Breast epithelium (tissue), 4 donors: ENCODE measurements around the gene ITGAL. TPM values are rescaled to one million over a fixed set of nuclear protein-coding genes. Genes with fewer than 3 reads are reported as not detected.

Source experiments
- DNase-seq, 2 donors: peaks; one replicate each; pipeline ENCODE4 v3.0.0-alpha.2; 2019; ENCODE audit warnings: low spot score in 2 of 2
- H3K27ac ChIP-seq, 2 donors: fragments of 200-600 bp; sonication (generic) in 1 of 2; one replicate each; pipeline ENCODE4 v1.5.1; 2016 to 2019; ENCODE audit warnings: mild to moderate bottlenecking in 1 of 2
- H3K27me3 ChIP-seq, 2 donors: fragments of 200-600 bp; sonication (generic) in 1 of 2; one replicate each; pipeline versions ENCODE4 v1.5.1 to v1.6.0; 2017 to 2019; ENCODE audit warnings: control low read depth in 1 of 2, mild to moderate bottlenecking in 1 of 2
- H3K36me3 ChIP-seq: fragments of 200-600 bp; one replicate; pipeline ENCODE4 v1.5.1; 2019
- H3K4me1 ChIP-seq, 2 donors: fragments of 200-600 bp; sonication (generic); one replicate each; pipeline ENCODE4 v1.5.1; 2016 to 2019; ENCODE audit warnings: control low read depth in 1 of 2
- H3K4me3 ChIP-seq, 3 donors: fragments of 200-600 bp; sonication (generic); 1 replicate in 2 of 3; 2 replicates in 1 of 3; pipeline ENCODE4 v1.5.1; 2016 to 2019; ENCODE audit warnings: mild to moderate bottlenecking in 3 of 3, moderate library complexity in 2 of 3
- H3K9me3 ChIP-seq, 2 donors: fragments of 200-600 bp; sonication (generic) in 1 of 2; one replicate each; pipeline ENCODE4 v1.5.1; 2016 to 2019; ENCODE audit warnings: control low read depth in 1 of 2
- POLR2A ChIP-seq: fragments of 450-650 bp; IDR thresholded peaks from one replicate; pipeline ENCODE4 v1.6.1; 2016; ENCODE audit warnings: antibody characterized with exemption, mild to moderate bottlenecking, moderate library complexity
- POLR2AphosphoS5 ChIP-seq, 3 donors: sonication (generic); formaldehyde crosslinking; IDR thresholded peaks; one replicate each; pipeline ENCODE4 v1.6.1; 2017; ENCODE audit warnings: antibody characterized with exemption in 3 of 3
- intact Hi-C: fragments of 100-400 bp; cut with DNase I; formaldehyde crosslinking; loops from one replicate; pipeline ENCODE4 v1.15.1; 2023; ENCODE audit warnings: low total_unique reads
- total RNA-seq, 3 donors: library from RNA; depleted of rRNA; stranded (reverse); fragments of >200 nt; gene quantifications; one replicate each; pipeline ENCODE4 v1.1.0, GENCODE V29; 2016
- TF ChIP-seq, protein P1 (sequence below), 3 donors: fragments of 450-650 bp; IDR thresholded peaks; one replicate each; pipeline ENCODE4 v1.5.1; 2016 to 2017; ENCODE audit warnings: antibody characterized with exemption in 3 of 3, mild to moderate bottlenecking in 3 of 3, moderate library complexity in 3 of 3

The ITGAL gene
- total RNA-seq, 3 donors from 2014 or later, result 2.3 to 5.7 (median 2.4) TPM

DNA sequence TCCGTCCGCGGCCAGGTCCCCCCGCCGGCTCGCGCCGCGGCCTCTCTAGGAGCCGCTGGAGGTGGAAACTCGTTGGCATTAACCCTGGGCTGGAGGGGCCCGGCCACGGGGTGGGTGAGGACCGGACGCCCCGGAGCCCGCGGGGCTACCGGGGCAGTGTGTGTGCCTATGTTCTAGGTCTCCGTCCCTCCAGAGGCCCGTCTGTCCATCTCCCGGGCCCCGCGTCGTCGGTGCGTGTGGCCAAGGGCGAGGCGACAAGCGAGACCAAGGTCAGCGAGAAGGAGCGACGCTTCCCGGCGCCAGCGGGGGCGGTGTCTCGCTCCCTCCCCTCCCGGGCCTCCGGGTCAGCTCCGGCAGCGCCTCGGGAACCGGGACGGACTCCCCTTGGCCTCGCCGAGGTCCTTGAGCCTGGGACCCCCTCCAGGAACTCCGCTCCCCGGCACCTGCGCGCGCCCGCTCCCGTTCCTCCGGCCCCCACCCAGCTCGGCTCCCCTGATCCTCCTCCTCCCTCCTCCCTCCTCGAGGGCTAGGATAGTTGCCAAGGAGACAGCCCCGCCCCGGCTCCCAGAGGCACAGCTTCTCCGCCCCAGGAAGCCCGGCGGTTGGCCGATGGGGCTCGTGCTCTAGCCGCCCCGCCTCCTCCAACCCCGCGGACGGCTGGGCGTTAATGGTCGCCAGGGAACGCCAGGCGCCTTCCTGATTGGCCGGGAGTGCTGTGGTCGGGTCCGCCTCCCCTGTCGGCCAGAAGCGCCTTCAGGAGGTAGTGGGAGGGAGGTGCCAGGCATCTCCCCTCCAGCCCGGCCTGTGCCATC lies 54.5 kb downstream of the ITGAL start:
- Histone ChIP-seq H3K4me1 (peaks cover 0 to 10% of the 10 kb centered on the region in 2 donors), H3K9me3 (no peaks in the 10 kb centered on the region), H3K27me3 (no peaks in the 10 kb centered on the region), H3K27ac (peak overlapping the region; percentile 97 to 98), H3K4me3 (peak overlapping the region; percentile 76 to 90 (median 88)), H3K36me3 (peaks cover 6% of the 10 kb centered on the region)
- TF ChIP-seq POLR2A (peak; percentile 4), POLR2AphosphoS5 (IDR thresholded peaks at IDR 0.05) (peak in 2 of 3 donors; percentile 66 to 71)
- TF ChIP-seq, protein P1, sequence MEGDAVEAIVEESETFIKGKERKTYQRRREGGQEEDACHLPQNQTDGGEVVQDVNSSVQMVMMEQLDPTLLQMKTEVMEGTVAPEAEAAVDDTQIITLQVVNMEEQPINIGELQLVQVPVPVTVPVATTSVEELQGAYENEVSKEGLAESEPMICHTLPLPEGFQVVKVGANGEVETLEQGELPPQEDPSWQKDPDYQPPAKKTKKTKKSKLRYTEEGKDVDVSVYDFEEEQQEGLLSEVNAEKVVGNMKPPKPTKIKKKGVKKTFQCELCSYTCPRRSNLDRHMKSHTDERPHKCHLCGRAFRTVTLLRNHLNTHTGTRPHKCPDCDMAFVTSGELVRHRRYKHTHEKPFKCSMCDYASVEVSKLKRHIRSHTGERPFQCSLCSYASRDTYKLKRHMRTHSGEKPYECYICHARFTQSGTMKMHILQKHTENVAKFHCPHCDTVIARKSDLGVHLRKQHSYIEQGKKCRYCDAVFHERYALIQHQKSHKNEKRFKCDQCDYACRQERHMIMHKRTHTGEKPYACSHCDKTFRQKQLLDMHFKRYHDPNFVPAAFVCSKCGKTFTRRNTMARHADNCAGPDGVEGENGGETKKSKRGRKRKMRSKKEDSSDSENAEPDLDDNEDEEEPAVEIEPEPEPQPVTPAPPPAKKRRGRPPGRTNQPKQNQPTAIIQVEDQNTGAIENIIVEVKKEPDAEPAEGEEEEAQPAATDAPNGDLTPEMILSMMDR (IDR thresholded peaks at IDR 0.05), result peak; percentile 40 to 54 (median 53)
- peak; percentile 98 for DNase-seq
- intact Hi-C loops, result loop anchor here (10.0 kb wide), 1 partner anchor 102 kb away; no protein-coding TSS in a partner anchor

DNA sequence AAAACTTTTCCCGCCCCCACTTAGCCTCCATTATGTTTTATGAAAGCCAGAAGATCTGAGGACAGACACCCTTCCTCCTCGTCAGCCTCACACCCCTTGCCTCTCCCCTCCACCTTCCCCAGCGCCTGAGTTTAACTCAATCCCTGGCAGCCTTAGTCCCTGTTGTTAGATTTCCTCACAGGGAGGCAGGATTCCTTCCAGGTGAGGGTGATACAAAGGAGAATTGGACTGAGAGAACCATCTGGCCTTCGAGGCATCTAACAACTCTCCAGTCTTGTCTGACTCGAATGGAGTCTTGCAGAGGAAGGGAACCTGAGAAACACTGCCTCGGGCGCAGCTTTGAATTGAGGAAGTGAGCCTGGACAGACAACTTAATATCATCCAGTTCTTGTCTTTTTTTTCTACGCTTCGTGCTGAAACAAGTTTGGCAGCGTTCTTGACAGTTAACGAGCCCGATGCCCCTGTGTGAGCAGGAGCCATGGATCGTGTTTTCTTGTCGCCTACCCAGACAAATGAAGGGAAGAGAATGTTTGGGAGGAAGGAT lies 55.2 kb downstream of the ITGAL start:
- intact Hi-C loops, result loop anchor here (10.0 kb wide), 1 partner anchor 103 kb away; no protein-coding TSS in a partner anchor
- peak overlapping the region; percentile 76 to 90 (median 88) for H3K4me3 ChIP-seq

DNA sequence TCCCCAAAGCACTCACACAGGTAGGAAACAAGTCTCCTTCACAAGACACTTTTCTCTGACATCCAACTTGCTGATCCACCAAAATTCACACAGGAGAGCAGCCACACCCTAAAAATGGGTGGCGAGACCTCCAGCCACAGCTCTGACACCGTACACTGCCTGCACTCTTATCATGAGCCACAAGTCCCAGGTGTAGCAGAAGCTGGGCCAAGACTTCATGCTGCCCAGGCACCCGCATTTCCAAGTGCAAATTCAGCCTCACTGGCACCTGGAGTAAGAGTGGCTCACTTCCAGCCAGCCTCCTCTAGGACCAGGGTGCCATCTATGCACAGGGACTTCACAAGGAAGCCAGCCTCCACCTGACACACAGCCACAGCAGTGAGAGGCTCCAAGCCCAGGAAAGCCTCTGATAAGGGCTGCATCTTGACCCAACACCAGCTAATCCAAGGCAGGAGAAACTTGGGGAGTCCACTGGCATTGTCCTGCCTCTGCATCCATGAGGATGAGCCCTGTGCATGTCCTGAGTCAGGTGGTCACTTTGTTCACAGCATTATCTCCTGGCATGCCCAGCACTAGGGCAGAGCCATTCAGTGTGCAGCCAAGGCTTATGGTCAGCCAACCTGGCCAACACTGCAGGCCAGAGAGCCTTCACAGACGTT lies 56.4 kb downstream of the ITGAL start:
- DNase-seq, result no peak
- Histone ChIP-seq H3K9me3 (no peaks in the 10 kb centered on the region), H3K27ac (peak overlapping the region; percentile 97 to 98), H3K36me3 (peaks cover 12% of the 10 kb centered on the region), H3K27me3 (no peaks in the 10 kb centered on the region), H3K4me3 (no peak overlapping the region), H3K4me1 (peaks cover 10% of the 10 kb centered on the region in 2 donors)
- TF ChIP-seq POLR2A (no peak), POLR2AphosphoS5 (IDR thresholded peaks at IDR 0.05) (no peak)
- TF ChIP-seq, protein P1 (IDR thresholded peaks at IDR 0.05), result no peak
- intact Hi-C loops, result loop anchor here (10.0 kb wide), 1 partner anchor 104 kb away; no protein-coding TSS in a partner anchor

More for the DNA sequence above, 55.2 kb downstream of the ITGAL start:
- peaks cover 0 to 10% of the 10 kb centered on the region in 2 donors for H3K4me1 ChIP-seq
- peaks cover 11% of the 10 kb centered on the region for H3K36me3 ChIP-seq
- no peaks in the 10 kb centered on the region for H3K9me3 ChIP-seq
- no peaks in the 10 kb centered on the region for H3K27me3 ChIP-seq
- H3K27ac ChIP-seq, result peak overlapping the region; percentile 97 to 98
- TF ChIP-seq POLR2A (peak; percentile 16), POLR2AphosphoS5 (IDR thresholded peaks at IDR 0.05) (peak in 1 of 3 donors; percentile 23)
- TF ChIP-seq, protein P1 (IDR thresholded peaks at IDR 0.05), result no peak
- peak; percentile 79 to 84 for DNase-seq

DNA sequence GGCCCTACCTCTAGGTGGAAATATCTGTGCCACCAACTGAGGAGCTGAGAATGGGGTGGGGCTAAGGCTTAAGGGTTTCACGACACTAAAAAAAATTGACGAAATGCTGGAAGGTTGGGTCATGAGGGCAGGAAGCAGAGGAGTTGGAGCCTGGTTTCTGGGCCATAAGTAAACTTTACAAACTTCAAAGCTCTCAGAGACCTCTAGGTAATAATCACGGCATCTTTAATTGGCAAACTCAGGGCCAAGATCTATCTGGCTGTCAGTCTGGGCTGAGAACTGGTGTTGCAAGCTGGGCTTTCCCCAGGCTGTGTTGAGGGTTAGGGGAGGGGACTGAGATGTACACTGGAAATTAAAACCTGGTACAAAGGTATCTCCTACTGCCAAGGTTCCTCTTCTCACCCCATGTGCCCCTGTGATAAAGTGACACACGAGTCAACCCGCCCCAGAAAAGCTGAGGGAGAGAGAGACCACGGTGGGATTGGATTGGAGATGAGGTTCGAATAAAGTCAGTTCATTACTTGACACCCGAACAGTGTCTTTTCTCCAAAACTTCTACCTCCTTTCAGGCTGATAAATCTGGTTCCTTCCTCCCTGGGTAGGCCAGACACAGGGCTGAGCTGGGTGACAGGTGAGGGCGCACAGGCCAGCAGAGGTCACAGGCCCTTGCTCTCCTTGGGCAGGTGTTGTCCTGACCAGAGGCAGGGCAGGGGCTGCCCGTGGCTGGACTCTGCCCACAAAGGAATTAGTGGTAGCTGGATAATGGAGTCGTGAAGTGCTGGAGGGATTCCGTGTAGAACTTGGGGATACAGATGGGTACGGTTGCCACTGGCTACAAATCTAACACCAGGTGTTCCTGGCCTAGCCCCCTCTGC lies 57.9 kb downstream of the ITGAL start:
- peaks cover 5% of the 10 kb centered on the region for H3K36me3 ChIP-seq
- intact Hi-C loops, result no loop called here
- TF ChIP-seq POLR2AphosphoS5 (IDR thresholded peaks at IDR 0.05) (no peak), POLR2A (no peak)
- TF ChIP-seq, protein P1 (IDR thresholded peaks at IDR 0.05), result no peak
- H3K4me3 ChIP-seq, result no peak overlapping the region
- H3K27me3 ChIP-seq, result no peaks in the 10 kb centered on the region
- DNase-seq, result no peak
- peak overlapping the region; percentile 54 to 59 for H3K27ac ChIP-seq
- H3K9me3 ChIP-seq, result no peaks in the 10 kb centered on the region
- peaks cover 10% of the 10 kb centered on the region in 2 donors for H3K4me1 ChIP-seq
